ENCODE data around the gene SCGB1A1.
A peak's percentile ranks its signal among the peaks of the same experiment; 100 is the strongest.
"Not testable (repeated sequence)": the region's sequence is repeated elsewhere in the genome, so short reads cannot be mapped to it uniquely, and the experiment has no call there.

SCGB1A1 gene

DNA sequence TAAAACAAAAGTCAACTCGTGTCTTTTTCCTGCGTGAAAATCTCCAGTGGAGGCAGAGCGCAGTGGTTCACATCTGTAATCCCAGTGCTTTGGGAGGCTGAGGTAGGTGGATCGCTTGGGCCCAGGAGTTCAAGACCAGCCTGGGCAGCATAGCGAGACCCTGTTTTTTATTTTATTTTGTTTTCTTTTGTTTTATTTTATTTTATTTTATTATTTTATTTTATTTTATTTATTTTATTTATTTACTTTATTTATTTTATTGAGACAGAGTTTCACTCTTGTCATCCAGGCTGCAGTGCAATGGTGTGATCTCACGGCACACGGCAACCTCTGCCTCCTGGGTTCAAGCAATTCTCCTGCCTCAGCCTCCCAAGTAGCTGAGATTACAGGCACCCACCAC is 31.1 kb downstream of the SCGB1A1 start:
- DNase-seq (ENCODE audit: low spot score) = not testable (repeated sequence)

DNA sequence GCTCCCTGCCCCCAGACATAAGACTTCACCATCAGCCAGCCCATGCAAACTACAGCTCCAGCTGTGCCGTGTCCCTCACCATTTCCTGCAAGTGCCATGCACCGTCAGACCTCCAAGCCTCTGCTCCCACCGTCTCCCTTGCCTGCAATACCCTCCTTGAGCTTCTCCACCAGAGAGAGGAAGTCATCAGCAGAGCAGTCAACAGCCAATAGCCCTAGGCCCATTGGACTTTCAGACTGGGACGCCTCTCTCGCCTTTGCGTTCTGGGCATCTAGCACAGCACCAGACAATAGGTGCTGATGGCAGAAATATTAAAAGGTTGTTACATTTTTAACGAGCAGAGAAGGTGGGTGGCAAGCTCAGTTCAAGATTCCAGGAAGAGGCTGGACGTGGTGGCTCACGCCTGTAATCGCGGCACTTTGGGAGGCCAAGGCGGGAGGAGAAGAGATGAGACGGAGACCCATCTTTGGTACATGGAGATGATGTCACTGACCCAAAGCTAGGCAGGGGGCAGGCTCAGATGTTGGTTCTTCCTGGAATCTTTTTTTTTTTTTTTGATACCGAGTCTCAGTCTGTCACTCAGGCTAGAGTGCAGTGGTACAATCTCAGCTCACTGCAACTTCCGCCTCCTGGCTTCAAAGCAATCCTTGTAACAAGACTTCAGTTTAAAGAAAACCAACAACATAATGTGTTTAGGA is 31.9 kb downstream of the SCGB1A1 start:
- DNase-seq (ENCODE audit: low spot score) = no peak

GRCh38 chr11:62451241-62451621 is 32.4 kb downstream of the SCGB1A1 start:
- DNase-seq (ENCODE audit: low spot score) = no peak

GRCh38 chr11:62452261-62452660 is 33.4 kb downstream of the SCGB1A1 start:
- no peak for DNase-seq (ENCODE audit: low spot score)

- DNase-seq (ENCODE audit: low spot score) = no peak
These were observed 34.1 kb downstream of the SCGB1A1 start for GRCh38 chr11:62452839-62453468.

DNA sequence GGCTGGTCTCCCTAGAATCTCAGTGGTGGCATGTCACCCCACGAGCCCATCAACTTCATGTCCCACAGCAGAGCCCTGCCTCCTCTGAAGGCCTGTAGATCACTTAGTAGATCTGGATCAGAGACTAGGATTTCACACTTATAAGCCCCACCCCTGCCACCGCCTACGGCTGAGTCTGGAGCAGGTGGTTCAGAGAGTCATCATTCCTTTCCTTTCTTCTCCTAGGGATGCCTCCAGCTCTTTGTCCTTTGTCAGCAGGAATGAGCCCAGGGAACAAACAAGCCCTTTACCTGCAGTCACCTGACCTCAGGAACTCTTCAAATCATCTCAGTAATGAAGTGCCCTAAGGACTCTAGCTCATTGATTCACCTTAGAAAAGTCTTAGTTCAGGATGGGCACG is 37.8 kb downstream of the SCGB1A1 start:
- DNase-seq (ENCODE audit: low spot score) = no peak

DNA sequence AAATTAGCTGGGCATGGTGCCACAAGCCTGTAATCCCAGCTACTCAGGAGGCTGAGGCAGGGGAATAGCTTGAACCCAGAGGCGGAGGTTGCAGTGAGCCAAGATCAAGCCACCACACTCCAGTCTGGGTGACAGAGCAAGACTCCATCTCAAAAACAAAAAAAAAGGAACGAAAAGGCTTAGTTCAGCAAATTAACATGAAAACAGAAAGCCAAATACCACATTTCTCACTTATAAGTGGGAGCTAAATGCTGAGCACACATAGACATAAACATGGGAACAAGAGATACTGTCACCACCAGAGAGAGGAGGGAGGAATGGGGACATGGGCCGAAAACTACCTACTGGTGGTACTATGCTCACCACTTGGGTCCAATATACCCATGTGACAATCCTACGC is 38.6 kb downstream of the SCGB1A1 start:
- DNase-seq (ENCODE audit: low spot score) = no peak

DNA sequence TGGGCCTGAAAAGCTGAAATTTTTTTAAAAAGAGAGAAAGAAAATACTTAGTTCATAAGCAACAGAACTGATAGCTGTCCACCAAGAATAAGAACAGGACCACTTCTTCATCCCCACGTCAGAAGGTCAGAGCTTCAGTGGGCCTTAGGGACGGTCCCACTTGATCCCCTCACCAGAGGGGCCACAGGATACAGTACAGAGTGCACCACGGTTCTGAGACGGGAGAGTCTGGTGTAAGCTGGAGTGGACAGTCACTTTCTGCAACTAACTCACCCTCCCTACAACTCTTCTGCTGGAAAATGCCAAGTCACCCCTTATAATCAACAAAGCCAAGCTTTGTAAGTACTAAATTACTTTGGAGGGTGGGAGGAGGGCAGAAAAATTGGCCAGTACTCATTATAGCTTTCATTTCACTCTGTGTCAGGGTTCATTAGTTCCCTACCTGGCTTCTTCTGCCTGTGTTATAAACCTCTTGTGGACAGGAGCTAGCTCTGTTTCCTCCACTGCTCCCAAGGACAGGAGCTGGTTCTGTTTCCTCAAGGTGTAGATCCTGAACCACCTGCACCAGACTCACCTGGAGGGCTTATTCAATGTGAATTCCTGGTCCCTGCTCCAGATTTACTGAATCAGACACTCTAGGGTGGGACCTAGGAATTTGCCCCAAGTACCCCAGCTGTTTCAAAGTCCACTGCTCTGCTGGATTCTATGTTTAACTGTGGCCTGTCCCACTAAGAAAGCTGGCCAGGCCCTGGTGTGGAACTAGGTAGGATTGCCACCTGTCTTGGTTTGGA is 39.6 kb downstream of the SCGB1A1 start:
- DNase-seq (ENCODE audit: low spot score) = no peak

DNA sequence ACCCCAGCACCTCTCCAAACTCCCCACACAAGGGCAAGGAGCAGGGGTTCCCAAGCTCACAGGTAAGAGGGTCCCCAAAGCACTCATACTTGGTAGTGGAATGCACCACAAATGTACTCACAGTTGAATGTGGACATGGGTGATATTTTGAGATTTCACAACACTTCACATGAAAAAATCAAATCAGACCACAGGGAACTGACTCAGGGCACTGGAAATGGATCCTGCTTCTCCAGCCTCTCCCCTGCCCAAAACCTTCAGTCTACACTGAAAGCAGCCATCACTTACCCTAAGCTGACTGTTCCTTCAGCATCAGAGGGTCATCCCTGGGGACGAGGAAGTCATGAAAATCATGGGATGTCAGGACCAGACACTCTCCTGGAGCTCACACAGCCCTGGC is 40.2 kb downstream of the SCGB1A1 start:
- no peak for DNase-seq (ENCODE audit: low spot score)

GRCh38 chr11:62461740-62462507 is 43.1 kb downstream of the SCGB1A1 start:
- DNase-seq (ENCODE audit: low spot score) = no peak

DNA sequence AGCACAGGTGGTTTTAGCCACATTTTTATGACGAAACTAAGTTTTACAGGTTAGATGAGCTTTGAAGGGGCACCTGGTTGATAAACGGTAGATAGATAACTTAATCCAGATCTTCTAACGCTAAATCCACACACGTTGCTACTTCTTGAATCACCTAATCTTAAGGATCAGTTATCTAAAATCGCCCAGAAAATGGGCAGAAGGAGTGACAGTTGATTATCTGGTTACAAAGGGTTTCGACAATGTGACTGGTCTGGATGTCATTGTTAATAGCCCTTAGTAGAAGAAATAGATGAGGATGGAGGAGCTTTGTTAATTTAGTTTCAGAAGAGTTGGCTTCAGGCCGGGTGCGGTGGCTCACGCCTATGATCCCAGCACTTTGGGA is 43.7 kb downstream of the SCGB1A1 start:
- no peak for DNase-seq (ENCODE audit: low spot score)

GRCh38 chr11:62463121-62463542 is 44.3 kb downstream of the SCGB1A1 start:
- DNase-seq (ENCODE audit: low spot score) = peak; percentile 46

GRCh38 chr11:62464655-62465054 is 45.8 kb downstream of the SCGB1A1 start:
- DNase-seq (ENCODE audit: low spot score) = no peak

- DNase-seq (ENCODE audit: low spot score) = no peak
These were observed 47.6 kb downstream of the SCGB1A1 start for GRCh38 chr11:62466444-62466843.

GRCh38 chr11:62468577-62468976 is 49.7 kb downstream of the SCGB1A1 start:
- DNase-seq (ENCODE audit: low spot score) = no peak

DNA sequence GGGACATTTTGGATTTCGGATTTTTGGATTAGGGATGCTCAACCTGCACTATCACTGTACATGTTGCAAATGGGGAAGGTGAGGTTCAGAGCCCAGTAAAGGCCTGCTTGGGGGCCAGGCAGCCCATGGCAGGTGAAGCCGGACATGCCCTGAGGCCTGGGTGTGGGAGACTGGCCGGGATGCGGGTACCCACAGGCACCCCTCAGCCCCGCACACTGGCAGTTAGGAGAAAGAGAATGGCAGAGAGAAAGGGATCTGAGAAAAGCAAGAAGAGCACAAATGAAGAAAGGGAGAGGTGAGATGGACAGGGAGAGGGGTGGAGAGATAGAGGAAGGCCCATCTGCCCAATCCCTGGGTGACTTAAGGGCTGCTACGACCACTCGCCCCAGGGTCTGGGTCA is 52.8 kb downstream of the SCGB1A1 start:
- no peak for DNase-seq (ENCODE audit: low spot score)

GRCh38 chr11:62472063-62472884 is 53.4 kb downstream of the SCGB1A1 start:
- DNase-seq (ENCODE audit: low spot score) = no peak

Data from activated CD4-positive, alpha-beta T cell treated with anti-CD3 and anti-CD28 coated beads, Interleukin-2, Interleukin-4, amounts not matched to agents 100 ng/mL and 50 ng/mL, durations not matched to agents 16 hours and 8 hours (primary cell).